ENCODE data around the gene ARHGAP24. TPM values are rescaled to one million over a fixed set of nuclear protein-coding genes. Genes with fewer than 3 reads are reported as not detected.

ARHGAP24 gene
- total RNA-seq, 1 experiment from 2014 or later: 2.1 TPM

- Mint-ChIP-seq H3K36me3 (no peaks in the 10 kb centered on the region), H3K9me3 (no peaks in the 10 kb centered on the region), H3K4me1 (peaks cover 4% of the 10 kb centered on the region; the same call in 1 of the 2 replicates), H3K4me3 (no peak overlapping the region), H3K27ac (no peak overlapping the region), H3K27me3 (ENCODE audit: low read depth) (no peaks in the 10 kb centered on the region)
- POLR2A ChIA-PET: no interaction called here
- no peak for DNase-seq (ENCODE audit: low spot score)
- CTCF ChIA-PET: interaction anchor here (1.0 kb wide), 1 partner anchor 316 kb away, joined by 3 read pairs; no protein-coding TSS in a partner anchor
- TF ChIP-seq ZMAT4 (CRISPR knock-in tag; IDR thresholded peaks at IDR 0.05) (no peak), PRDM15 (CRISPR knock-in tag; IDR thresholded peaks at IDR 0.05) (no peak), CREB1 (CRISPR knock-in tag; IDR thresholded peaks at IDR 0.05) (no peak), ARID4B (CRISPR knock-in tag; IDR thresholded peaks at IDR 0.05; ENCODE audit: borderline replicate concordance) (no peak), CREM (CRISPR knock-in tag; IDR thresholded peaks at IDR 0.05) (no peak), ZNF232 (CRISPR knock-in tag; IDR thresholded peaks at IDR 0.05) (no peak), ATF6 (CRISPR knock-in tag; IDR thresholded peaks at IDR 0.05) (no peak), ZBTB21 (CRISPR knock-in tag; IDR thresholded peaks at IDR 0.05; ENCODE audit: borderline replicate concordance) (no peak), NFE2L1 (CRISPR knock-in tag; IDR thresholded peaks at IDR 0.05) (no peak), TCF7 (CRISPR knock-in tag; IDR thresholded peaks at IDR 0.05; ENCODE audit: low read depth) (no peak), TP53 (CRISPR knock-in tag; IDR thresholded peaks at IDR 0.05) (no peak), NFATC4 (CRISPR knock-in tag; IDR thresholded peaks at IDR 0.05) (no peak), PREB (CRISPR knock-in tag; IDR thresholded peaks at IDR 0.05; ENCODE audit: borderline replicate concordance) (no peak), CDX4 (CRISPR knock-in tag; IDR thresholded peaks at IDR 0.05; ENCODE audit: borderline replicate concordance) (no peak), ZNF396 (CRISPR knock-in tag; IDR thresholded peaks at IDR 0.05; ENCODE audit: borderline replicate concordance) (no peak), OVOL2 (CRISPR knock-in tag; IDR thresholded peaks at IDR 0.05; ENCODE audit: borderline replicate concordance) (no peak), ATF3 (CRISPR knock-in tag; conservative IDR thresholded peaks at IDR 0.05) (no peak), FOXJ3 (CRISPR knock-in tag; IDR thresholded peaks at IDR 0.05; ENCODE audit: borderline replicate concordance) (no peak), ZBTB43 (CRISPR knock-in tag; IDR thresholded peaks at IDR 0.05) (no peak)
- ATAC-seq: no peak
These were observed 258.8 kb downstream of the ARHGAP24 start for GRCh38 chr4:85733798-85734197.
